ENCODE measurements around the gene GPR25.

The GPR25 gene, protein sequence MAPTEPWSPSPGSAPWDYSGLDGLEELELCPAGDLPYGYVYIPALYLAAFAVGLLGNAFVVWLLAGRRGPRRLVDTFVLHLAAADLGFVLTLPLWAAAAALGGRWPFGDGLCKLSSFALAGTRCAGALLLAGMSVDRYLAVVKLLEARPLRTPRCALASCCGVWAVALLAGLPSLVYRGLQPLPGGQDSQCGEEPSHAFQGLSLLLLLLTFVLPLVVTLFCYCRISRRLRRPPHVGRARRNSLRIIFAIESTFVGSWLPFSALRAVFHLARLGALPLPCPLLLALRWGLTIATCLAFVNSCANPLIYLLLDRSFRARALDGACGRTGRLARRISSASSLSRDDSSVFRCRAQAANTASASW

DNA sequence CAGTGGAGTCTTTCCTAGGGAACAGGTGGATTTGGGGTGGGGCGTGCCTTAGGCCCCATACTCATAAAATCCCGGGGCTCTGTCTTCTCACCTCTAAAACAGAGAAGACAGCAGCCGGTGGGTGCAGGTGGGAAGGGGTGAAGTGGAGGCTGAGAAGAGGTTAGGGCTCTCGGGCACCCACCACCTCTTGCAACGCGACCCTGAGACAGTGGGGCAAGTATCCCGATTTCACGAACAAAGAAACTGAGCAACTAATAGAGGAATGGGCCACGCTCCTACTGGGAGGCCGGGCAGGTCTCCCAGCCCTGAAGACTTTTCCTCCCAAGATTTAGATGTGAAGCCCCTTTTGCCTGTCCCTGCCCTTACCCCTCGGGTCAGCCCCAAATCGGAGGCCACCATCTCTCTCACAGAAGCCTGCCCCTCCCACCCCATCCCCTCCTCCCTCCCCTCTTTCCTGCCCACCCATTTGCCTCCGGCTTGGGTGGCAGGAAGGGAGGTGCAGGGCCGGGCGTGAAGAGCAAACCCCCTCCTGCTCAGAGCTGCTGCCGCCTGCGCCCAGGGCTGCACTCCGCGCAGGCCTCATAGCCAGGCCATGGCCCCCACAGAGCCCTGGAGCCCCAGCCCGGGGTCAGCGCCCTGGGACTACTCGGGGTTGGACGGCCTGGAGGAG lies at the start of gene GPR25:
GPR25 (plus strand) TSS at position 536 of the 670 bp plus-strand sequence; CDS start at position 593, 57 bp downstream.
- no peak for FAIRE-seq

DNA sequence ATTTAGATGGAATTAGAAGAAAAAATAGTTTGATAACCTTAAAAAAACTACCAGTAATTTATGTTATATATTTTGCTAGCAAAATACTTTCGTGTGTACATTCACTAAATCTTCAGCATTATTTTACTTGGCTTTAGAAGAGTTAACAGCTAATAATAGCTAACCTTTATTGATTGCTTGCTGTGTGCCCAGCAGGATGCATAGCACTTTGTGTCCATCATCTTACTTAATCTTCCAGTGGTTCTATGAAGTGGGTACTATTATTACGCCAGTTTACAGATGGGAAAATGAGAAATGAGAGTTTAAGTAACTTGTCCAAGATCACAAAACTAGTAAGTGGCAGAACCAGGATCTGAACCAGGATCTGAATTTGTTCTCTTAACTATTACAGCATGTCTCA lies 41.7 kb upstream of the GPR25 start:
- FAIRE-seq = no peak

DNA sequence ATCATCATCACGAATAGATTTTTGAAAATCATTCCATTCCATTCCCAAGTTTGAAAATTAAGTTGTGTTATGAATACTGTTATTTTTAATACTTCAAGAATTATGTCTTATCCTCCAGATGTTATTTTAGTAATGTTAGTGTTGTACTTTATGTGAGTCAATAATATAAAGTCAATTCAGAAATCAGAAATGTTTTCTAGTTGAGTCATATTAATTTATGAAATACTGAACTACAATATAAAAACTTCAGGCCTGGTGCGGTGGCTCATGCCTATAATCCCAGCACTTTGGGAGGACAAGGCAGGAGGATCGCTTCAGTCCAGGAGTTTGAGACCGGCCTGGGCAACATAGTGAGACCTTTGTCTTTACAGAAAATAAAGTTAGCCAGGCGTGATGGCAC lies 38.4 kb upstream of the GPR25 start:
- FAIRE-seq = peak; percentile 71

DNA sequence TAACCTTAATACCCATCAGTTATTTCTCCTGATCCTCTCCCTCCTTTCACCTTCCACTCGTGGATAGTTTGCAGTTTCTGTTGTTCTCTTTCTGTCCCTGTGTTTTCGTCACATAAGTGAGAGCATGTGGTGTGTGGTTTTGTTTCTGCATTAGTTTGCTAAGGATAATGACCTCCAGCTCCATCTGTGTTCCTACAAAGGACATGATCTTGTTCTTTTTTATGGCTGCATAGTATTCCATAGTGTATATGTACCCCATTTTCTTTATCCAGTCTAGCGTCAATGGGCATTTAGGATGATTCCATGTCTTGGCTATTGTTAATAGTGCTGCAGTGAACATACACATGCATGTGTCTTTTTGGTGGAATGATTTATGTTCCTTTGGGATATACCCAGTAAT lies 36.6 kb upstream of the GPR25 start:
- no peak for FAIRE-seq

DNA sequence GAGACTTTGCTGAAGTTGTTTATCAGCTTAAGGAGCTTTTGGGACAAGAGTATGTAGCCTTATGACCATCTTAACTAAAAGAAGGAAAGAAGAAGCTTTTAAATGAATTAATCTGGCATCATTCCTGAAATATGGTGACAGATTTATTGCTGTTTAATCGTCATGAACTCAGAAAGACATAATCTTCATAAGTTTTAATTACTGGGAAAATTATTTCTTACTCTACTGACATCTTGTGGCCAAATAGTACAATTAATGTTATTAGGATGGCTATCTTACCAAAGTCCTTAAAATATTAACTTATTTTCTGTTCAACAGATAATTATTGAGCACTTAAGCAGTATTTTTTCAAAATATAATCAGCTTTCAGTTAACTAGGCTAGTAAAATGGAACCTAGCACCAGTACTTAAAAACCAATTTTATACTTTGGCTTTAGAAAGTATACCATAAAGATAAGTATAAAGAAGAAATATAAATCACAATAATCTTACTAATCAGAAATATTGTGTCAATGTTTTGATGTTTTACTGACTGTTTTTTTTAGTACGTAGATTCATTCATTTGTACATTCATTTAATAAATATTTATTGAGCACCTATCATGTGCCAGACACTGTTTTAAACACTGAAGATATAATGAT lies 34.7 kb upstream of the GPR25 start:
- peak; percentile 92 for FAIRE-seq

DNA sequence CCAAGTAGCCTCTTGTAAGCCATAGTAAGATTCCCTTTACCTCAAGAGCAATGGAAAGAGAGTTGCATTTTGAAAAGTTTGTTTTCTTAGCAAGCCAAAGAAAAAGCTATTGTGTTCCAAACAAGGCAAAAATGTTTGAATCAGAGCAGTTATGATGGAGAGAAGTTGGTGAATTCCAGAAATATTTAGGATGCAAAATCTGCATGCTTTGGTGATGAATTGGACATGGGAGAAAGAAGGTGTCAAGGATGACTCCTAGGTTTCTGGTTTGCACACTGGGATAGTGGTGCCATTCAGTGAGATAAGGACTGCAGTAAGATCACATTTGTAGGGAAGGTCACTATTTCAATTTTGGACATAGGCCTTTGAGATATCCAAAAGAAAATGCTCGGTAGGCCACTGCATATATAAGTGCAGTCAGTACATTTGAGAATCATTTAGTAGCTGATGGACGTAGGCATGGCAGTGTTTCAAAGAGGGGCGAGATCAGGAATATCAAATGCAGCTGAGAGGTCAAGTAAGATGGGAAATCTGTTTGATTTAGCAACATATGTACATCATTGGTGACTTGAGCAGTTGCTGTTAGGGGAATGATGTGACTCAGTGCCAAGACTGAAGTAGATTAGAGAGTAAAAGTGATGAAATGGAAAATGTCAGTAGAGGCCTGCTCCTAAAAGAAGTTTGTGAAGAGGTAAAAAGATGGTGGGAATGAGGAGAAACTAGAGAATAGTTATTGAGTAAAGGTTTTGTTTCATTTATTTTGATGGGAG lies 33.9 kb upstream of the GPR25 start:
- FAIRE-seq = no peak

DNA sequence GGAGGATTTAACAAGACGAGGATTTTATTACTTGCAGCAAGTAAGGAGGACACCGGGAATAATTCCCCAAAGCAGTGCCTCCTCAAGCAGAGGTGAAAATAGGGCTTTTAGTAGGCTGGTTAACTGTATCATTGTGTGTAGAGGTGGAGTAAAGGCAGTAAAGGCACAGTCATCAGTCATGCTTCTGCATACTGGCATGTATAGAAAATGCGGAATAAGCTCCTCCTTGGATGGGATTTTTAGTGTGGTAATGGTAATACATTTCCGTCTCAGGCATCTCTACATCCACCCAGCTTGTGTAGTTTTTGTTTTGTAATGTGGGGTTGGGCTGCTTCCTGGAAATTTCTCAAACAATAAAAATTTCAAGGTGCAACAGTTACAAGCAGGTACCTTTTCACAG lies 27.4 kb upstream of the GPR25 start:
- no peak for FAIRE-seq

DNA sequence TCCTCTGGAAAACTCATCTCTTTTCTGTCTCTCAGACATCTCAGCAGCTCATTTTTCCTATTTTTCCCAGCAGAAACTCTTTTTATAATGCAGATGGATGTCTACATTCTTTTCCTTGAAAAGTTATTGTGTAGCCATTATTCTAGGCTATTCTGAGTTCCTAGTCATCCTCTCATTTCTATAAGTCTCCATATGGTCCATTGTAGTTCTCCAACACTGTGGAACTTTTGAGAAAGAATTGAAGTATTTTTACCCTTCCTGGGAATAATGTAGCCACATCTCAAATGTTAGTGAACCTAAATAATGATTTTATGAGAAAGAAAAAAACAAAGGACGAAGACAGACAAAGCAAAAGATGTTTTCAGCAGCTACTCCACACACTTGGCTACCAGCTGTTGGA lies 26.4 kb upstream of the GPR25 start:
- FAIRE-seq = peak; percentile 9

DNA sequence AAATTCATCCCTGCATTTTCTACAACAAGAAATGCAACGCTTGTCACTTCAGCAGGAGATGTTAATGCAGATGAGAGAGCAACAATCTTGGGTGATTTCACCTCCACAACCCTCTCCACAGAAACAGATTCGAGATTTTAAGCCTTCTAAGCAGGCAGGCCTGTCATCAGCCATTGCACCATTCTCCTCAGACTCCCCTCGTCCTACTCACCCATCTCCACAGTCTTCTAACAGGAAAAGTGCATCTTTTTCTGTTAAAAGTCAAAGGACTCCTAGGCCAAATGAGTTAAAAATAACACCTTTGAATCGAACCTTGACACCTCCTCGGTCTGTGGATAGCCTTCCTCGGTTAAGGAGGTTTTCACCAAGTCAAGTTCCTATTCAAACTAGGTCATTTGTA lies 23.4 kb upstream of the GPR25 start:
- FAIRE-seq = no peak

DNA sequence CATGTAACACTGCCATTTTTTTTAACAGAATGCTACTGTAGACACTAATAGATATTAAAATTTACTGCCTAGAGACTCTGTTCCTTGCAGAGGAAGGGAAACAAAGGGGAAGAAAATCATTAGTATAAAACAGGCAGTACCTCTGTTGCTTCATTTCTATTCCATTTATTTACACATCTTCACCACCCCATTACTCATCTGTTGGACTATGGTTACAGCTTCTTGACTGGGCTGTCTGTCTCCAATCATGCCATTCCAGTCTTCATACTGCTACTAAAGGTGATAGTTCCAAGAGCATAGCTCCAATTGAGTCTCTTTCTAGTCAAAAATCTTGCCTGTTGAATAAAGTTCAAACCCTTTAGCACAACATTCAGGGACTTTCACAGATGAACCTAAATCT lies 22.2 kb upstream of the GPR25 start:
- FAIRE-seq = no peak

DNA sequence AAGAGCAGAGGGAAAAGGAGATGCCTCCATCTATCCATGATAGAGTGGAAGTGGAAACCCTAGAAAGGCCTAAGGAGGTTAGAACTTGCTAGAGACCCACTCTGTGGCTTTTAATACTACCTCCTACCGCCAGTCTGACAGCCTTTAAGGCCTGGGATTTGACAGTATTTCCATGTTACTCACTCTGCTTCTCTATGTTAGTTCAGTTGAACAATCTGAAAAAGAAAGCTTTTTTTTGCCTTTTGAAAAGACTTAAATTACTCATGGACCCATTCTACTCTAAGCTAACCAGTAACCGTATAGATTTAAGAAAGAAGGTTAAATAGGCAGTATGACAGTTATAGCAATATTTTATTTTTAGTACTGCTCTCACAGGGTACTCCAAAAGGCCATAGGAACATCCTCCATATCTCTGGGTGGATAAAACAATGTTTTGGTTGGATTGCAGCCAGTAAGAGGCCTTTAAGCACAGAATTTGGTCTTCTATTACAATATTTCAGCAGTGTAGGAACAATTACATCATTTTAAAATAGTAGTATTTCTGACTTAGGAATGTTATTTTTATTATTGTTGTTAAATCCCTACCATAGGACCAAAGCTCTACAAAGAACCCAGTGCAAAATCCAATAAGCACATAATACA lies 15.9 kb upstream of the GPR25 start:
- no peak for FAIRE-seq

DNA sequence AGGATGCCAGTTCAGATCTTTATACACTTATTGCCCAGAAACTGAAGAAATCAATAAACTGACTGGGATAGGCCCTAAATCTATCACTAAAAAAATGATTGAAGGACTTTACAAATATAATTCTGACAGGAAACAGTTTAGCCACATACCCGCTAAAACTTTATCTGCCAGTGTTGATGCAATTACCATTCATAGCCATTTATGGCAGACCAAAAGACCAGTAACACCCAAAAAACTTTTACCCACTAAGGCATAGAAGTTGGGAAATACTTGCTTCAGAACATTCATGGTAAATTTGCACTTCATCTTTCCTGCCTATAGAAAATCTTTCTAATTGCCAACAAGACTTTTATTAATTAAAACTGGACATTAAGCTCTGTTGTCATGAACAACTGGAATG lies 15.0 kb upstream of the GPR25 start:
- no peak for FAIRE-seq

DNA sequence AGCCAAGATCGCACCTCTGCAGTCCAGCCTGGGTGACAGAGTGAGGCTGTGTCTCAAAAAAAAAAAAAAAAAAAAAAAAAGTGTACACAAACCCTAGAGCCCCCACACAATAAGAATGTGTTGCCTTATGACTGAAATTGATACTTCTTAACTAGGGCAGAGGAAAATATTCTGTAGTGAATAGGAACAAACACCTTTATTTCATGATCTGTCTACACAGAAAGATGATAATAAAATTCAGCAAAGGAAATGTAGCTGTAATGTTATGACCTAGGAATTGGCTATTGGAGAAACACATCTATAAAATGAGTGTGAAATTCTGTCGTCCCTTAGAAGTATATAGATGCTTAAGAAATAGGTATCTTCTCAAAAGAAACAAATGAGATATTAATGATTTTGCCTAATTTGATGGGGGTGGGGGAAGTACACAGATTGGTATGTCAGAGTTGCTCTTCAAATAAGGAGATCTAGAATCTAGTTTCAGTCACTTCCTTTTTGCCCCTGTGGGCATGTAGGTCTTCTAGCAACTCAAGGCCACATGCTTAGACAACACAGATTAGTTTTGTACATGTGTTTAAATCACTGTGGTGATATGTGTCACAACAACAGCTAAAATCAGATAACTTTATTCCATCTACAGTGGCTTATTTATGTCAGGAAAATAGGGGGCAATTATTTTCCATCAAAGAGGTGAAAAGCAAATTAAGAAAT lies 10.7 kb upstream of the GPR25 start:
- no peak for FAIRE-seq

DNA sequence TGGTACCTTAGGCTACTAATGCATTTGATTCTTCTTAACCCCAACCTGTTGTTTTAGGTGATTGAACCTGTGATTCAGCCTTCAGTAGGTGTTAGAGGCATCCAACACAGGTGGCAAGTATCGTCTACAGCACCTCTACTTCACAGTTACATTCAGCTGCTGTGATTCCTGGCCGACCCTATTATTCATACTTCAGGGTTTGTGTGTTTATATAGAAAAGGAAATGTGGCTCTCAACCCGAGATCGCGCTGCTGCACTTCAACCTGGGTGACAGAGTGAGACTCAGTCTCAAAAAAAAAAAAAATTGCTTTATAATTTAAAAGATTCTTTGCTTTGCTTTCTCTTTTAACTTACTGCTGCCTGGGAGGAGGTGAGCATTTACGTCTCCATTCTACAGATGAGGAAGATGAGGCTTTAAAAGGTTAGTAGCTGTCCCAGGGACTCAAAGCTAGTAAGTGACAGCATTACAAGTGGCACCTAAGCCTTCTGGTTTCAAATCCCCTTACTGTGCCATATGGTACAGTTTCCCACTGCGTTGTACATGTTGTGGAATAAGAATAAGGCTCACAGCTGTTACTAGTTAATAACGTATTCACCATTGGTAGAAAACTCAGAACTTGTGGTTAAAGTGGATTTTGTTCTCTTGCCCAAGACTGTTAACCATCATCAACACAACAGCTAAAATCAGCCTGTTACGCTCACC lies 9.9 kb upstream of the GPR25 start:
- FAIRE-seq = no peak

DNA sequence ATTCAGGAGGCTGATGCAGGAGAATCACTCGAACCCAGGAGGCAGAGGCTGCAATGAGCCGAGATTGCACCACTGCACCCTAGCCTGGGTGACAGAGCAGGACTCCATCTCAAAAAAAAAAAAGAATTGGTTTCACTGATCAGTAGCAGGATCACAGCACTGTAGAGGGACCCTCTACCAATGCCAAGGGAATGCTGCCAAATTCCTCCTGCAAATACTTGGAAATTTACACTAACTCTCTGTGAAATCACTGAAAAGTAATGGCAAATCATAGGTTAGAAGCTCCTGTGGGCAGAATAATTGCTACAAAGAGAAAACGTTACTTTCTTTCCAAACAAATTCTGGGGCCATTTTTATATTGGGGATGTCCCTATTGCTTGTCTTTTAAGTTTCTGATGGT lies 6.7 kb upstream of the GPR25 start:
- no peak for FAIRE-seq

DNA sequence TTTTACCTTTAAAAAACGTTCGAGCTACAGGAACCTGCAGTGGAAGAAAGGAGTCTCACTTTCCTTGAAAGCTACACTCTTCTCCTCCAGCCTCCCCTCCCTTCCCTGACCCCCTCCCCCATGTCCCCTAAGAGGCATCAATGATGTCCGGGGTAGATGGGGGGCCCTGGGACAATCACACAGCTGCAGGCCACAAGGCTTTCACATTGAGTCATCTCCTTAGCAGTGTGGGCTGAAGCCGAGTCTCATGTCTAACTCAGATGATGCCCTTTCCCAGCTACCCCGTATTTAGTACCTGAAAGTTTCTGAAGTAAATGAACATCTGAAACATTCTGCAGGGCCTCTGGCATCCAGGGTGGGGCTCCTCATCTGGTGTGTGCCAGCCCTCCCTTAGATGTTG lies 6.3 kb upstream of the GPR25 start:
- FAIRE-seq = no peak

DNA sequence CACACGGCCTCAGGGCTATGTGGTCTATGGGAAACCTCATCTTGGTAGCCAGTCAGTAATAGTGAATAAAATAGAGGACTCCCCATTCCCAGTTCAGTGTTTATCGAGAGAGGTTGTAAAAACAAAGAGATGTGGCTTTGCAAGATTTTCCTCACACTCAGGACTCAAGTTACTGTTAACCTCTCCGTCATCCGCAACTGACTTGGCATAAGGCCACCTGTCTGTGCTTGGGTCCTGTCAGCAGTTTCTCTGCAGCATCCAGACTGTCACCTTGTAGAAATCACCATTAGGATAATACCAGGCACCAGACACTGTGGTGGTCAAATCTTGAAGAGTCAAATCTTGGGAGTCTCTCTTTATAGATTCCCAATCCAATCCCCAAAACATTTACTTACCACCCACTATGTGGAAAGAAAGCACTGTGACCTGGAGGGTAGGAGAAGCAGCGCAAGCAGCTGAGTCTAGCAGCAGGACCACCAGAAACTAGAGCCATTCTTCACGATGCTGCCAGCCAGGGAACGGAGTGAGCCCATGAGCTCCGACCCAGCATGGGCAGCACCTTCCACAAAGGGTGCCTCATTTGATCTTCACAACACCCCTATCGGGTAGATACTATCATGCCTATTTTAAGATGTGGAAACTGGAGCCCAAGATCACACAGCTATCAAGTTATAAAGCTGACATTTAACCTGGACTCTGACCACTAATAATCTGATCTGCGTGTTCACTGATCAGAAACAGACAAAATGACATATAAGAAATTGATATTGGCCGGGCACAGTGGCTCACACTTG lies 5.6 kb upstream of the GPR25 start:
- FAIRE-seq = no peak

DNA sequence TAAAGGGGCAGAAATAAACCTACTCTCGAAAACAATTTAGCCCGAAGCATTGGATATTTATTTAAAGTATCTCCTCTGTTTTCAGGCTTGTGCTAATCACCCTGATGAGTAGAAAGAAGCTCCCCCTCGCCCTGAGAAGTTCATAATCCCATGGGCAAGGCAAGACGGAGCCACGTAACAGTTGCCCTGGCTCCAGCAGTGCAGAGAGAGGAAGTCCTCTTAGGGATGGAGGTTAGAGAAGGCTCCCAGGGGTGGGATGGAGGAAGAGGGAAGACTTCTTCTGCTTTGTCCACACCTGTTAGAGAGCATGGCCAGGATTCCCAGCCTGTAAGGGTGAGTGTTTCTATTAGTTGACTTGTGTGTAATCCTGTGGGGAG lies 3.4 kb upstream of the GPR25 start:
- no peak for FAIRE-seq

DNA sequence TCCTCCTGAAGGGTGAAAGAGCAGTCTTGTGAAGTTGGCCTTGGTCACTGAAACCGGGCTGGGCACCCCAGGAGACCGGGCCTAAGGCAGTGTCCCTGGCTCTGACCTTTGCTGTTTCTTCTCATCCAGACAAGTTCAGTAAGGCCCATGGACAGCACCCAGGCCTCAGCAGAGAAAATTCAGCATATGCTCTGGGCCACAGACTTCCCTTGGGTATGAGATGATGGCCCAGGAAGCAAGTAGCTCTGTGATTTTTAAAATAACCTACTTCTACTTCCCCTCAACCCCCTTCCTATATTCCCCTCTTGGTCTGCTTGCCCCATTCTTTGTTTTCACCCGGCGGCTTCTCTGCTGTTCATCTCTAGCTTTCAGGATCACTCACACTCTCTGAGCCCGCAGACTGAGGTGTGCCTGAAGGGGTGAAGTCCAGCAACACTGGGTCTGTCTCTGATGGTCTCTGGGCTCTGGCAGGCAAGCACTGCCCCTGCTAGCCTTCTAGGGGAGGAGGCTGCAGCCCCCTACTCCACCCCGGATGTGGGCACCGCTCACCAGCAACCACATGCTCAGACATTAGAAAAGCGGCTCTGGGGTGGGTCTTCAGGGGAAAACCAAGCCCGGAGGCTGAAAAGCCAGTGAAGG lies 2.9 kb upstream of the GPR25 start:
- no peak for FAIRE-seq

DNA sequence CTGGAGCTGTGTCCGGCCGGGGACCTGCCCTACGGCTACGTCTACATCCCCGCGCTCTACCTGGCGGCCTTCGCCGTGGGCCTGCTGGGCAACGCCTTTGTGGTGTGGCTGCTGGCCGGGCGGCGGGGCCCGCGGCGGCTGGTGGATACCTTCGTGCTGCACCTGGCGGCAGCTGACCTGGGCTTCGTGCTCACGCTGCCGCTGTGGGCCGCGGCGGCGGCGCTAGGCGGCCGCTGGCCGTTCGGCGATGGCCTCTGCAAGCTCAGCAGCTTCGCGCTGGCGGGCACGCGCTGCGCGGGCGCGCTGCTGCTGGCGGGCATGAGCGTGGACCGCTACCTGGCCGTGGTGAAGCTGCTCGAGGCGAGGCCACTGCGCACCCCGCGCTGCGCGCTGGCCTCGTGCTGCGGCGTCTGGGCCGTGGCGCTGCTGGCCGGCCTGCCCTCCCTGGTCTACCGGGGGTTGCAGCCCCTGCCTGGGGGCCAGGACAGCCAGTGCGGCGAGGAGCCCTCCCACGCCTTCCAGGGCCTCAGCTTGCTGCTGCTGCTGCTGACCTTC lies 412 bp downstream of the GPR25 start:
- no peak for FAIRE-seq
